Astrocyte (in vitro differentiated cells and primary cell): ENCODE measurements around the gene PPM1M.

Experiments used
- CTCF ChIP-seq: IDR thresholded peaks from 2 replicates; pipeline ENCODE4 v1.5.1; 2011; ENCODE audit warnings: low read depth, mild to moderate bottlenecking, inconsistent platforms, low read length, moderate library complexity; ENCODE audit not compliant: insufficient read depth
- EZH2 ChIP-seq: IDR thresholded peaks from 2 replicates; pipeline ENCODE4 v1.6.1; 2012; ENCODE audit warnings: mild to moderate bottlenecking, low read length, inconsistent platforms; ENCODE audit not compliant: insufficient read depth

- no peak for TF ChIP-seq CTCF
- TF ChIP-seq EZH2, result no peak
Measured at GRCh38 chr3:52270252-52270754, 24.7 kb downstream of the PPM1M start.
